Spleen (tissue), 11 donors: Measurements from ENCODE around the gene PLXNB1. TPM values are rescaled to one million over a fixed set of nuclear protein-coding genes. Genes with fewer than 3 reads are reported as not detected.

ENCODE experiments used
- DNase-seq: peaks from one replicate; pipeline ENCODE4 v3.0.0-alpha.2; 2020
- H3K27ac ChIP-seq, 8 donors: fragments of 200-600 bp; sonication (generic) in 7 of 8; 1 replicate in 4 of 8; 2 replicates in 4 of 8; pipeline versions ENCODE4 v1.5.0 to v1.8.0; 2016 to 2021; ENCODE audit warnings: inconsistent platforms in 4 of 8, mild to moderate bottlenecking in 4 of 8, moderate library complexity in 1 of 8
- H3K27me3 ChIP-seq, 7 donors: fragments of 200-600 bp; sonication (generic) in 6 of 7; replicated peaks in 1 of 7; 1 replicate in 4 of 7; 2 replicates in 3 of 7; pipeline versions ENCODE4 v1.5.0 to v1.8.0; 2016 to 2021; ENCODE audit warnings: inconsistent platforms in 3 of 7, mild to moderate bottlenecking in 1 of 7
- H3K36me3 ChIP-seq, 6 donors: fragments of 200-600 bp; sonication (generic) in 5 of 6; 1 replicate in 4 of 6; 2 replicates in 2 of 6; pipeline versions ENCODE4 v1.5.0 to v1.8.0; 2016 to 2021; ENCODE audit warnings: inconsistent platforms in 2 of 6
- H3K4me1 ChIP-seq, 6 donors: fragments of 200-600 bp; sonication (generic) in 5 of 6; 1 replicate in 3 of 6; 2 replicates in 3 of 6; pipeline versions ENCODE4 v1.5.0 to v1.8.0; 2016 to 2021; ENCODE audit warnings: inconsistent platforms in 3 of 6
- H3K4me3 ChIP-seq, 8 donors: fragments of 200-600 bp; sonication (generic) in 7 of 8; 1 replicate in 4 of 8; 2 replicates in 4 of 8; pipeline versions ENCODE4 v1.5.0 to v1.8.0; 2016 to 2021; ENCODE audit warnings: inconsistent platforms in 4 of 8, mild to moderate bottlenecking in 4 of 8, moderate library complexity in 2 of 8
- H3K9me3 ChIP-seq, 8 donors: fragments of 200-600 bp; sonication (generic) in 7 of 8; 1 replicate in 4 of 8; 2 replicates in 4 of 8; pipeline versions ENCODE4 v1.5.0 to v1.8.0; 2016 to 2021; ENCODE audit warnings: inconsistent platforms in 4 of 8
- POLR2A ChIP-seq, 3 donors: fragments of 450-650 bp; IDR thresholded peaks; one replicate each; pipeline ENCODE4 v1.5.1; 2017; ENCODE audit warnings: antibody characterized with exemption in 3 of 3, mild to moderate bottlenecking in 1 of 3
- POLR2AphosphoS5 ChIP-seq, 3 donors: sonication (generic); formaldehyde crosslinking; IDR thresholded peaks; one replicate each; pipeline ENCODE4 v1.5.1; 2017; ENCODE audit warnings: antibody characterized with exemption in 3 of 3
- WGBS, 5 donors: extraction: QIAGEN DNeasy Blood & Tissue Kit in 3 of 5; methylation state at CpG; one replicate each; pipeline versions ENCODE4 v1.1.5 to v1.1.7; 2013 to 2018; 5-methylcytosine and 5-hydroxymethylcytosine counted together
- intact Hi-C: fragments of 100-400 bp; cut with DNase I; formaldehyde crosslinking; loops from one replicate; pipeline ENCODE4 v1.15.0; 2023; ENCODE audit warnings: low total_unique reads
- polyA plus RNA-seq, 3 donors: library from polyadenylated mRNA; stranded (reverse); fragments of 200-250 nt; gene quantifications; one replicate each; pipeline ENCODE4 v1.2.1, GENCODE V29; 2013
- total RNA-seq, 7 donors: library from RNA; depleted of rRNA in 3 of 7; stranded (reverse); fragments of >200 nt in 3 of 7; fragmentation: NEBNext Ultra II Directional in 4 of 7; extraction: Animal tissue kit (Norgen Biotek cat#: 25700) in 4 of 7; gene quantifications; one replicate each; pipeline versions ENCODE4 v1.1.0 to v1.2.1, GENCODE V29; 2016 to 2021
- TF ChIP-seq, protein P1 (sequence below), 11 experiments: fragments of 200-600 bp in 7 of 11; fragments of 450-650 bp in 4 of 11; sonication (generic) in 4 of 11; IDR thresholded peaks in 8 of 11; conservative IDR thresholded peaks in 3 of 11; 1 replicate in 7 of 11; 2 replicates in 4 of 11; pipeline versions ENCODE4 v1.4.0 to v1.8.0; 2016 to 2021; ENCODE audit warnings: antibody characterized with exemption in 11 of 11, inconsistent platforms in 4 of 11, mild to moderate bottlenecking in 1 of 11
- donor health status: healthy with polysubstance abuse.
- donor health status: DM: no; HTN: no; CAD: no; lungs with moderate emphysema.
- donor health status: DM: no; HTN: no; CAD: no.
- donor health status: Bipolar disorder and iron deficiency.
- donor health status: healthy.
- donor health status: DM: no; HTN: no; CAD: no.
- donor health status: DM: yes; HTN: yes; CAD: no.

Gene PLXNB1
- total and polyA plus RNA-seq, 10 donors = 12.3 to 95.9 (median 54.2) TPM

DNA sequence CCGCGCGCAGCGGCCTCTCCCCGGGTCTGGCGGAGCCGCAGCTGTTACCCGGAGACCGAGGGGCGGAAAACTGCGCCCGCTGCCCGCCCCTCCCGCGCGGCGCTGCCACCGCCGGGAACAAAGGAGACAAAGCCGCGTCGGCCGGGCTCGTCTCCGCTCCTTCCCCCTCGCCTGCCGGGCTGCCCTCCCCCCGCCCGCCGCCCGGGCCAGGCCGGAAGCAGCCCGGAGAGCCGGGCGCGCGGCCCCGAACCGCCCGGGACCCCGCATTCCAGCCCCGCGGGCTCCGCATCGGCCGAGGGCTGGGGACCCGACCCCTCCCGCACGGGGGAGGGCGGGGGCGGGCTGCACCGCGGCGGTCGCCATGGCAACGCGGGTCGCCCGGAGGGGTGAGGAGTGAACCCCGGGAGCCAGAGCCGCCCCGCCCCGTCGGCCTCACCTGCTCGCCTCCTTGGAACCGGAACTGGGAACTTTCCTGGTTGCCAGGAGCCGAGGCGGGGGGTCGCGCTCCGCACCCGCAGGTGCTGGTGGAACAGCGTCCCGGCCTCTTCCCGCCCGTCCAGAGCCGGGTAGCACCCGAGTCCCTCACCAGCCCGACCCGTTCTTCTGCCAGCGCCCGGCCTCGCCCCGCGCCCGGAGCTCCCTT, 448 bp downstream of the PLXNB1 start:
- Histone ChIP-seq H3K4me1 (peaks cover 8 to 94% (median 54%) of the 10 kb centered on the region in 6 donors), H3K27ac (peak overlapping the region; percentile 70 to 89 (median 86)), H3K27me3 (peaks cover 0 to 25% (median 9%) of the 10 kb centered on the region in 7 donors), H3K4me3 (peak overlapping the region; percentile 70 to 83 (median 76)), H3K9me3 (no peaks in the 10 kb centered on the region), H3K36me3 (peaks cover 0 to 31% (median 18%) of the 10 kb centered on the region in 6 donors)
- intact Hi-C loops = no loop called here
- 0 to 2% (median 0%) methylated on average over 27 to 86 of the region's 86 CpGs for WGBS, 5 donors
- peak; percentile 90 for DNase-seq
- TF ChIP-seq POLR2AphosphoS5 (IDR thresholded peaks at IDR 0.05) = peak; percentile 3 to 68 (median 41)
- TF ChIP-seq, protein P1, sequence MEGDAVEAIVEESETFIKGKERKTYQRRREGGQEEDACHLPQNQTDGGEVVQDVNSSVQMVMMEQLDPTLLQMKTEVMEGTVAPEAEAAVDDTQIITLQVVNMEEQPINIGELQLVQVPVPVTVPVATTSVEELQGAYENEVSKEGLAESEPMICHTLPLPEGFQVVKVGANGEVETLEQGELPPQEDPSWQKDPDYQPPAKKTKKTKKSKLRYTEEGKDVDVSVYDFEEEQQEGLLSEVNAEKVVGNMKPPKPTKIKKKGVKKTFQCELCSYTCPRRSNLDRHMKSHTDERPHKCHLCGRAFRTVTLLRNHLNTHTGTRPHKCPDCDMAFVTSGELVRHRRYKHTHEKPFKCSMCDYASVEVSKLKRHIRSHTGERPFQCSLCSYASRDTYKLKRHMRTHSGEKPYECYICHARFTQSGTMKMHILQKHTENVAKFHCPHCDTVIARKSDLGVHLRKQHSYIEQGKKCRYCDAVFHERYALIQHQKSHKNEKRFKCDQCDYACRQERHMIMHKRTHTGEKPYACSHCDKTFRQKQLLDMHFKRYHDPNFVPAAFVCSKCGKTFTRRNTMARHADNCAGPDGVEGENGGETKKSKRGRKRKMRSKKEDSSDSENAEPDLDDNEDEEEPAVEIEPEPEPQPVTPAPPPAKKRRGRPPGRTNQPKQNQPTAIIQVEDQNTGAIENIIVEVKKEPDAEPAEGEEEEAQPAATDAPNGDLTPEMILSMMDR (IDR thresholded peaks at IDR 0.05 in 8 of 11, conservative IDR thresholded peaks at IDR 0.05 in 3 of 11) = peak in 2 of 11 experiments; percentile 9 to 23
- no peak for TF ChIP-seq POLR2A (IDR thresholded peaks at IDR 0.05)

DNA sequence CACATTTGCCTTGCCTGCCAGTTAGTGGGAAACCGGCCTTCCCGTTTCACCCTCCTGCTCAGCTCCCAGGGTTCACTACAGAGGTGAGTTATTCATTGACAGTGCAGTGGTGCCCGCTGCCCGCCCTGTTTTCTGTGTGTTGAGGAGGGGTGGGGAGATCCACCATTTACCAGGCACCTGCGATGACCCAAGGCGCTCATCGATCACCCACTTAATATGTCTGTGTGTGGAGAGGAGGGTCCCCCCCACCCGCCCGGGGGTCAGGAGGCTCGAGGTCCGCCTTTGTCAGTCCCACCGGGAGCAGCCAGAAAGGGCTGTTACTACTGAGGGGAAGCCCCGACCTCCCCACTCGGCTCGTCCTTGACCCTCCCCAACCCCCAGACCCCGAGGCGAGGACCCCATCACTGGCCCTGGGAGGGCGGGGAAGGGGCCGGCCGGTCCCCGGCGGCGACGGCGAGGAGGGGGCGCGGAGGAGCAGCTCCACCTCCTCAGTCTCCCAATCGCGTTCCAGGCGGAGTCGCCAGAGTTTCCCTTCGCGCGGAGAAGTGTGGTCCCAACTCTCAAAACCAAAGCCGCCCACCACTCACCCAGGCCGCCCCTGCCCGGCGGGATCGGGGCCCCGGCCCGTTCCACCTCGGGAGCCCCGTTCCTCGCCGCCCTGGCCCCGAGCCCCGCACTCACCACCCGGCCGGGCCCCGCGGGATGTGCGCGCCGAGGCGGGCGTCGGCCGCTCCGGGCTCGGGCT, 1.1 kb downstream of the PLXNB1 start:
- TF ChIP-seq POLR2AphosphoS5 (IDR thresholded peaks at IDR 0.05) (peak; percentile 3 to 60 (median 34)), POLR2A (IDR thresholded peaks at IDR 0.05) (no peak)
- Histone ChIP-seq H3K27me3 (peaks cover 0 to 25% (median 9%) of the 10 kb centered on the region in 7 donors), H3K27ac (peak overlapping the region; percentile 70 to 89 (median 86)), H3K36me3 (peaks cover 0 to 29% (median 18%) of the 10 kb centered on the region in 6 donors), H3K4me1 (peaks cover 8 to 94% (median 50%) of the 10 kb centered on the region in 6 donors), H3K4me3 (peak overlapping the region; percentile 70 to 83 (median 76)), H3K9me3 (no peaks in the 10 kb centered on the region)
- intact Hi-C loops = no loop called here
- 6 to 28% (median 7%) methylated on average over 9 to 60 of the region's 60 CpGs for WGBS, 5 donors
- no peak for DNase-seq

DNA sequence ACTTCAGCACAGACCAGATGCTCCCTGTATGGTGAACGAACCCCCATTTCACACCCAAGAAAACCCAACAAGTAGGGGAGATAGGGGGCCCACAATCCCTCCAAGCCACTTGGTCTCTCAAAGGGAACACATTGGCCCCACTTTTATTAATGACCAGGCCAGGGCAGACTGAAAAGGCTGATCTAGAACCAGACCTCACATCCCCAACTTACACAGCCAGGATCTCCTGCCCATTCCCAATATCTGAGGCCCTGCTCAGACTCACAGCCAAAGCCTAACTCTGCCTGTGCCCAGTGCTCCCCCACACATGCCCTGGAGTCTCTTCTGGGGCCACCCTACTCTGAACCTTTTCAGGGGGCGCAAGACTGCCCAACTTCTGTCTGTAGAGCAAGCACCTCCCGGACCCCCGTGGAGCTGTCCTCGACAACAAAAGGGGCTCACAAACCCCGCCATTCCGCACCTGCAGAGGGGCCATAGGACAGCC, 1.8 kb downstream of the PLXNB1 start:
- H3K27me3 ChIP-seq = peaks cover 0 to 25% (median 9%) of the 10 kb centered on the region in 7 donors
- peaks cover 8 to 93% (median 50%) of the 10 kb centered on the region in 6 donors for H3K4me1 ChIP-seq
- H3K9me3 ChIP-seq = no peaks in the 10 kb centered on the region
- peaks cover 0 to 29% (median 12%) of the 10 kb centered on the region in 6 donors for H3K36me3 ChIP-seq
- no peak for DNase-seq
- peak overlapping the region in 7 of 8 donors; percentile 35 to 89 (median 86) for H3K27ac ChIP-seq
- intact Hi-C loops = no loop called here
- WGBS, 5 donors = 71 to 82% (median 76%) methylated on average over 7 of the region's 7 CpGs
- TF ChIP-seq POLR2AphosphoS5 (IDR thresholded peaks at IDR 0.05) (no peak), POLR2A (IDR thresholded peaks at IDR 0.05) (no peak)
- TF ChIP-seq, protein P1 (IDR thresholded peaks at IDR 0.05 in 8 of 11, conservative IDR thresholded peaks at IDR 0.05 in 3 of 11) = no peak
- peak overlapping the region in 7 of 8 donors; percentile 70 to 83 (median 76) for H3K4me3 ChIP-seq

DNA sequence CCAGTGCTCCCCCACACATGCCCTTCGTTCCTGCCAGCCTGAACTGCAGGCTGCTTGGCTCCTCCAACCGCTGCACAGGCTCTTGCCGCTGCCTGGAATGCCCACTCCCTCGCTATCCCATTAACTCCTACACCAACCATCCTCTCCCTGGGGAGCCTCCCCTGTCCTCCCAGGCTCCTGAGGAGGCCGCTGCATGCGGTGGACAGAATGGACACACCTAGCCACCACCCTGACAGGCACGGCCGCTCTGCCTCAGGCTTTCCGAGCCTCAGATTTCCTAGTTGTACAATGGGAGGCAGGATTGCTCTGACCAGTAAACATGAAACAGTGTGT, 2.3 kb downstream of the PLXNB1 start:
- Histone ChIP-seq H3K27me3 (peaks cover 0 to 25% (median 9%) of the 10 kb centered on the region in 7 donors), H3K9me3 (no peaks in the 10 kb centered on the region), H3K36me3 (peaks cover 0 to 24% (median 7%) of the 10 kb centered on the region in 6 donors), H3K4me3 (peak overlapping the region in 5 of 8 donors; percentile 16 to 83 (median 76)), H3K27ac (peak overlapping the region in 6 of 8 donors; percentile 82 to 89 (median 86)), H3K4me1 (peaks cover 8 to 88% (median 47%) of the 10 kb centered on the region in 6 donors)
- DNase-seq = no peak
- TF ChIP-seq, protein P1 (IDR thresholded peaks at IDR 0.05 in 8 of 11, conservative IDR thresholded peaks at IDR 0.05 in 3 of 11) = no peak
- peak in 1 of 3 donors; percentile 19 for TF ChIP-seq POLR2AphosphoS5 (IDR thresholded peaks at IDR 0.05)
- WGBS, 5 donors = 73 to 89% (median 79%) methylated on average over 9 of the region's 9 CpGs
- intact Hi-C loops = no loop called here
